CD8-positive, alpha-beta memory T cell (primary cell): ENCODE results near the gene PARP2. TPM values are rescaled to one million over a fixed set of nuclear protein-coding genes. Genes with fewer than 3 reads are reported as not detected.
"Not testable (repeated sequence)": the region's sequence is repeated elsewhere in the genome, so short reads cannot be mapped to it uniquely, and the experiment has no call there.

Experiments used
- CTCF ChIA-PET: fragments of 350-600 bp; sonication (Branson Sonifier 250); formaldehyde crosslinking; loops from one replicate; lab custom pipeline; 2021; ENCODE audit warnings: antibody characterized with exemption; lab: Charles Lee
- POLR2A ChIA-PET: fragments of 350-600 bp; sonication (Branson Sonifier 250); formaldehyde crosslinking; loops from one replicate; lab custom pipeline; 2021; ENCODE audit warnings: antibody characterized with exemption; lab: Charles Lee
- DNase-seq, 5 donors: peaks; one replicate each; pipeline versions ENCODE4 v3.0.0 to v3.0.0-alpha.2; 2020 to 2022; ENCODE audit warnings: mixed read lengths in 1 of 5
- H3K27ac ChIP-seq: one replicate; pipeline ENCODE4 v1.7.0; 2013; ENCODE audit warnings: low read depth, mild to moderate bottlenecking, low read length, moderate library complexity
- H3K27me3 ChIP-seq: 2 replicates; pipeline ENCODE4 v1.7.0; 2013; ENCODE audit warnings: low read length, mild to moderate bottlenecking; ENCODE audit not compliant: insufficient read depth, poor library complexity, severe bottlenecking
- H3K36me3 ChIP-seq: 2 replicates; pipeline ENCODE4 v1.7.0; 2013; ENCODE audit warnings: mild to moderate bottlenecking, low read length, moderate library complexity; ENCODE audit not compliant: insufficient read depth
- H3K4me1 ChIP-seq: 2 replicates; pipeline ENCODE4 v1.7.0; 2013; ENCODE audit warnings: mild to moderate bottlenecking, low read length, moderate library complexity; ENCODE audit not compliant: insufficient read depth
- H3K4me3 ChIP-seq: 2 replicates; pipeline ENCODE4 v1.7.0; 2013; ENCODE audit warnings: mild to moderate bottlenecking, low read length
- H3K9me3 ChIP-seq: 2 replicates; pipeline ENCODE4 v1.7.0; 2013; ENCODE audit warnings: mild to moderate bottlenecking, low read length
- H3K27ac Mint-ChIP-seq, 8 donors: one replicate each; pipeline ENCODE4 v1.8.0; 2020 to 2021; ENCODE audit warnings: mixed read lengths in 8 of 8, mild to moderate bottlenecking in 6 of 8, inconsistent platforms in 3 of 8, moderate library complexity in 3 of 8
- H3K27me3 Mint-ChIP-seq, 2 donors: one replicate each; pipeline ENCODE4 v1.8.0; 2020 to 2021; ENCODE audit warnings: mixed read lengths in 2 of 2, mild to moderate bottlenecking in 1 of 2, moderate library complexity in 1 of 2
- H3K36me3 Mint-ChIP-seq, 3 donors: one replicate each; pipeline ENCODE4 v1.8.0; 2020 to 2021; ENCODE audit warnings: mixed read lengths in 3 of 3, inconsistent platforms in 1 of 3, mild to moderate bottlenecking in 1 of 3
- H3K4me1 Mint-ChIP-seq, 3 donors: one replicate each; pipeline ENCODE4 v1.8.0; 2020 to 2021; ENCODE audit warnings: mixed read lengths in 3 of 3, inconsistent platforms in 1 of 3, mild to moderate bottlenecking in 1 of 3
- H3K4me3 Mint-ChIP-seq, 7 donors: one replicate each; pipeline ENCODE4 v1.8.0; 2020 to 2021; ENCODE audit warnings: mixed read lengths in 7 of 7, mild to moderate bottlenecking in 6 of 7, moderate library complexity in 4 of 7, inconsistent platforms in 2 of 7
- H3K9me3 Mint-ChIP-seq, 5 donors: one replicate each; pipeline ENCODE4 v1.8.0; 2020 to 2022; ENCODE audit warnings: mixed read lengths in 5 of 5, mild to moderate bottlenecking in 3 of 5, moderate library complexity in 2 of 5, inconsistent platforms in 1 of 5
- polyA plus RNA-seq: library from polyadenylated mRNA; unstranded; fragments of 300-500 nt; fragmentation: Illumina TruSeq; gene quantifications from one replicate; pipeline ENCODE4 v1.2.3, GENCODE V29; 2021
- total RNA-seq, 2 experiments: library from RNA; stranded (reverse); gene quantifications; one replicate each; pipeline ENCODE4 v1.2.3, GENCODE V29; 2021

PARP2 gene
- total and polyA plus RNA-seq, 3 experiments from 2014 or later: 13.6 to 41.3 (median 35.0) TPM

DNA sequence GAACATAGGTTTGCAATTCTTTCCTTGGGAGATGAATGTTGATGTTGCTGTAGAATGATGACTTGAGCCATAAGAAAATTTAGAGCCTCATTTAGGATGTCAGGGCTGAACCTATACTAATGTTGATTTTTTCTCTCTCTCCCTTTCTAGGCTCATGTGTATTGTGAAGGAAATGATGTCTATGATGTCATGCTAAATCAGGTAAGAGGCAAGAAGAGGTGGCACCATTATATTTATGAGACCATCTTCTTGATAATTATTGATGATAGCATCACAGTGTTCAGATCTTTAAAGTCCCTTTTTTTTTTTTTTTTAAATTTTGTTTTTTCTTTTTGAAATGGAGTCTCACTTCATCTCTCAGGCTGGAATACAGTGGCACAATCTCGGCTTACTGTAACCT, 3.3 kb downstream of the PARP2 start:
- Histone ChIP-seq H3K27me3 (no peaks in the 10 kb centered on the region), H3K36me3 (peaks cover 6% of the 10 kb centered on the region), H3K9me3 (no peaks in the 10 kb centered on the region), H3K27ac (no peak overlapping the region), H3K4me3 (no peak overlapping the region), H3K4me1 (peaks cover 7% of the 10 kb centered on the region)
- H3K36me3 Mint-ChIP-seq: peaks cover 0 to 47% (median 8%) of the 10 kb centered on the region in 3 donors
- ChIA-PET CTCF (no interaction called here), POLR2A (no interaction called here)
- peaks cover 17 to 27% (median 22%) of the 10 kb centered on the region in 3 donors for H3K4me1 Mint-ChIP-seq
- no peak for DNase-seq
- peak overlapping the region in 1 of 7 donors; percentile 5 for H3K4me3 Mint-ChIP-seq
- H3K27me3 Mint-ChIP-seq: peaks cover 0 to 7% of the 10 kb centered on the region in 2 donors
- peak overlapping the region in 2 of 8 donors; percentile 29 to 51 for H3K27ac Mint-ChIP-seq
- H3K9me3 Mint-ChIP-seq: no peaks in the 10 kb centered on the region

DNA sequence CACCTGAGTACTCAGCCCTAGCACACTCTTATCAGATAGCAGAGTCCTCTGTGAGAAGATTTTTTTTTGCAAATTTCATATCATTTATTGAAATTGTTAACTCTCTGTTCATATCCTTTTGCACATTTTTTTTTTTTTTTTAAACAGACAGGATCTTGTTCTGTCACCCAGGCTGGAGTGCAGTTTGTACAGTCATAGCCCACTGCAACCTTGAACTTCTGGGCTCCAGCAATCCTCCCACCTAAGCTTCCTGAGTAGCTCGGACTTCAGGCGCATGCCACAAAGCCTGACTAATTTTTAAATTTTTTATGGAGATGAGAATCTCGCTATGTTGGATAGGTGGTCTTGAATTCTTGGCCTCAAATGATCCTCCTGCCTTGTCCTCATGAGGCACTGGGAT, 4.3 kb downstream of the PARP2 start:
- peaks cover 0 to 5% of the 10 kb centered on the region in 2 donors for H3K27me3 Mint-ChIP-seq
- H3K27ac Mint-ChIP-seq: no peak overlapping the region
- peaks cover 17 to 27% (median 18%) of the 10 kb centered on the region in 3 donors for H3K4me1 Mint-ChIP-seq
- H3K4me3 ChIP-seq: no peak overlapping the region
- ChIA-PET POLR2A (no interaction called here), CTCF (no interaction called here)
- H3K4me1 ChIP-seq: peaks cover 7% of the 10 kb centered on the region
- H3K27me3 ChIP-seq: no peaks in the 10 kb centered on the region
- H3K27ac ChIP-seq: no peak overlapping the region
- DNase-seq: no peak
- peaks cover 0 to 54% (median 8%) of the 10 kb centered on the region in 3 donors for H3K36me3 Mint-ChIP-seq
- H3K36me3 ChIP-seq: peaks cover 6% of the 10 kb centered on the region
- peak overlapping the region in 1 of 7 donors; percentile 51 for H3K4me3 Mint-ChIP-seq
- no peaks in the 10 kb centered on the region for H3K9me3 Mint-ChIP-seq
- H3K9me3 ChIP-seq: no peaks in the 10 kb centered on the region

DNA sequence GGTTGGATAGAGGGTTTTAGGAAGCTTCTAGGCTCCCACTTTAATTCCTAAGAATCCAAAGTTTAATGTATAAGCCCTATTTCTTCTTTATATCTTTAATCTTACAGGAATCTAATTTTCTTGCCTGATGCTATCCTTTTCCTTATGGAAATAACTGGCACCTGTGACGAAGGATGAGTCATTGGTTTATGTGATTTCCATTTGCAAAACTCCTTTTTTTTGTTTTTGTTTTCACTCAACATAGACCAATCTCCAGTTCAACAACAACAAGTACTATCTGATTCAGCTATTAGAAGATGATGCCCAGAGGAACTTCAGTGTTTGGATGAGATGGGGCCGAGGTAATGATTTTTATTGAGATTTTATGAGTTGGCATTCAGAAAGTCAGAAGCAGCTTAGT, 6.8 kb downstream of the PARP2 start:
- no peak overlapping the region for H3K4me3 Mint-ChIP-seq
- H3K4me1 ChIP-seq: no peaks in the 10 kb centered on the region
- H3K27me3 ChIP-seq: no peaks in the 10 kb centered on the region
- peaks cover 4 to 65% (median 14%) of the 10 kb centered on the region in 3 donors for H3K36me3 Mint-ChIP-seq
- no peak overlapping the region for H3K4me3 ChIP-seq
- H3K9me3 ChIP-seq: no peaks in the 10 kb centered on the region
- no peaks in the 10 kb centered on the region for H3K9me3 Mint-ChIP-seq
- ChIA-PET CTCF (interaction anchor here (1.6 to 1.8 kb wide), 2 partner anchors 23 to 263 kb away, joined by 3 to 5 read pairs; no protein-coding TSS in a partner anchor), POLR2A (no interaction called here)
- peak overlapping the region in 4 of 8 donors; percentile 4 to 62 (median 42) for H3K27ac Mint-ChIP-seq
- H3K27ac ChIP-seq: no peak overlapping the region
- peaks cover 14% of the 10 kb centered on the region for H3K36me3 ChIP-seq
- DNase-seq: no peak
- no peaks in the 10 kb centered on the region for H3K27me3 Mint-ChIP-seq
- peaks cover 4 to 8% (median 4%) of the 10 kb centered on the region in 3 donors for H3K4me1 Mint-ChIP-seq

DNA sequence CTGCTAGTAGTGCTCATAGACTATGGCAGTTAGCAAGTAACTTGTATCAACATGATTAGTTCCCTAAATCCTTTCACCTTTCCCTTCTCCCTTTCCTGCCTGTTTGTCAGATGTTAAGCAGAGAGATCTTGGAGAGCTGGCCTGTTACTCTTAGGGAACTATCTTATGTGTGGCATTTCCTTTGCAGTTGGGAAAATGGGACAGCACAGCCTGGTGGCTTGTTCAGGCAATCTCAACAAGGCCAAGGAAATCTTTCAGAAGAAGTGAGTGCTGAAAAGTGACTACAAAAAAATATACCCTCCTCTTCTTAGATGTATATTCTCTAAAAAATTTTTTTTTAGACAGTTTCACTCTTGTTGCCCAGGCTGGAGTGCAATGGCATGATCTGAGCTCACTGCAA, 7.4 kb downstream of the PARP2 start:
- Mint-ChIP-seq H3K36me3 (peaks cover 4 to 63% (median 11%) of the 10 kb centered on the region in 3 donors), H3K27me3 (no peaks in the 10 kb centered on the region), H3K9me3 (no peaks in the 10 kb centered on the region), H3K4me3 (no peak overlapping the region), H3K4me1 (peaks cover 2 to 4% (median 2%) of the 10 kb centered on the region in 3 donors), H3K27ac (peak overlapping the region in 2 of 8 donors; percentile 54 to 62)
- no peak for DNase-seq
- CTCF ChIA-PET: interaction anchor here (1.6 kb wide), 1 partner anchor 262 kb away, joined by 3 read pairs; no protein-coding TSS in a partner anchor
- Histone ChIP-seq H3K4me1 (no peaks in the 10 kb centered on the region), H3K36me3 (peaks cover 14% of the 10 kb centered on the region), H3K27me3 (no peaks in the 10 kb centered on the region), H3K27ac (no peak overlapping the region), H3K4me3 (no peak overlapping the region), H3K9me3 (no peaks in the 10 kb centered on the region)
- POLR2A ChIA-PET: no interaction called here

DNA sequence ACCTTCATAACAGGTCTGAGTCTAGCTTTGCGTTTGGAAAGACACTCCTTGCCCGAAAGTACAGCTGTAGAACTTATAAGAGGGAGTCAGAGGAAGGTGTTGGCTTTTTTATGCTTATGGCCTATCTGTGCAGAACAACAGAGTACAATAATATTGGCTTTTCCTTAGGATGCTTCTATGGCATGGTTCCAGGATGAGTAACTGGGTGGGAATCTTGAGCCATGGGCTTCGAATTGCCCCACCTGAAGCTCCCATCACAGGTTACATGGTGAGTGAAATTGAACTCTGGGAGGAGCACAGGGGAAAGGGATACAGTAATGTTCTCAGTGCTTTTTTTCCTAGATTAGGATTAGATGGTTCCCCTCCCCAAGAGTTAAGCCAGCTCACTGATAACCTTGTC, 13.0 kb downstream of the PARP2 start:
- ChIA-PET CTCF (interaction anchor here (1.7 to 3.7 kb wide), 2 partner anchors 12 to 253 kb away, joined by 5 to 15 read pairs; partner anchors contain the start of gene PARP2), POLR2A (no interaction called here)
- Mint-ChIP-seq H3K27ac (peak overlapping the region in 2 of 8 donors; percentile 11 to 82), H3K9me3 (no peaks in the 10 kb centered on the region), H3K27me3 (no peaks in the 10 kb centered on the region), H3K4me3 (no peak overlapping the region), H3K36me3 (peaks cover 4 to 73% (median 15%) of the 10 kb centered on the region in 3 donors), H3K4me1 (peaks cover 0 to 11% (median 0%) of the 10 kb centered on the region in 3 donors)
- no peak overlapping the region for H3K27ac ChIP-seq
- no peaks in the 10 kb centered on the region for H3K9me3 ChIP-seq
- H3K36me3 ChIP-seq: peaks cover 18% of the 10 kb centered on the region
- no peaks in the 10 kb centered on the region for H3K4me1 ChIP-seq
- no peaks in the 10 kb centered on the region for H3K27me3 ChIP-seq
- H3K4me3 ChIP-seq: no peak overlapping the region
- no peak for DNase-seq

DNA sequence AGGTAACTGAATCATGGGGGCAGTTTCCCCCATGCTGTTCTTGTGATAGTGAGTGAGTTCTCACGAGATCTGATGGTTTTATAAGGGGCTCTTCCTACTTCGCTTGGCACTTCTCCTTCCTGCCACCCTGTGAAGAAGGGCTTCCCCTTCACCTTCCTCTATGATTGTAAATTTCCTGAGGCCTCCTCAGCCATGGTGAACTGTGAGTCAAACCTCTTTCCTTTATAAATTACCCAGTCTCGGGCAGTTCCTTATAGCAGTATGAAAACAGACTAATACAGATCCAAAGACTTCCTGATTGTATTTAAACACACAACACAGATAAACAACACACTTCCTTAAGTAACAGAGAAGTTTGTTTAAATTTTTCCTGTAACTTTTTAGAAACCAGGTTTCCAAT, 15.0 kb downstream of the PARP2 start:
- H3K9me3 Mint-ChIP-seq, H3K27me3 Mint-ChIP-seq, H3K27me3 ChIP-seq, H3K4me1 ChIP-seq, POLR2A ChIA-PET, CTCF ChIA-PET, H3K4me3 ChIP-seq, H3K4me3 Mint-ChIP-seq, H3K27ac ChIP-seq, DNase-seq, H3K9me3 ChIP-seq: not testable (repeated sequence)
- H3K36me3 Mint-ChIP-seq: peaks cover 4 to 69% (median 15%) of the 10 kb centered on the region in 3 donors
- peaks cover 0 to 11% (median 0%) of the 10 kb centered on the region in 3 donors for H3K4me1 Mint-ChIP-seq
- H3K27ac Mint-ChIP-seq: peak overlapping the region in 7 of 8 donors; percentile 48 to 89 (median 61)
- peaks cover 18% of the 10 kb centered on the region for H3K36me3 ChIP-seq

DNA sequence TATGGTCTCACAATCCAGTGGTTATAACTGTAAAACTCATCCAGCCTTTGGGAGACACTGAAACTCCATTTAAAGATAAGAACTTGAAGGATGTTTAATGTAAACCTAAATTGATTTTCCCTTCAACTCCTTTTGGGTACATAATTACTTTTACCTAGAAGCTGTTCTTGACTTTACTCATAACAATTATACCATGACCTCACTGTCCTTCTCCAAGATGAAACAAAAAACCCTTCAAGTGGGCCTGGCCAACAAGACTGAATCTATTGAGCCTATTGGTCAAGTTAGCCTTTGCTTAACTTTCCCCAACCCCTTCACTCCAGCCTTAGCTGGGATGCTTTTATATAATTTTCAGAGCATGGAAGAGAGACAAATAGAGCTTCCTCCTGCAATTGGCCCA, 22.5 kb downstream of the PARP2 start:
- H3K4me3 Mint-ChIP-seq: no peak overlapping the region
- H3K27ac Mint-ChIP-seq: no peak overlapping the region

DNA sequence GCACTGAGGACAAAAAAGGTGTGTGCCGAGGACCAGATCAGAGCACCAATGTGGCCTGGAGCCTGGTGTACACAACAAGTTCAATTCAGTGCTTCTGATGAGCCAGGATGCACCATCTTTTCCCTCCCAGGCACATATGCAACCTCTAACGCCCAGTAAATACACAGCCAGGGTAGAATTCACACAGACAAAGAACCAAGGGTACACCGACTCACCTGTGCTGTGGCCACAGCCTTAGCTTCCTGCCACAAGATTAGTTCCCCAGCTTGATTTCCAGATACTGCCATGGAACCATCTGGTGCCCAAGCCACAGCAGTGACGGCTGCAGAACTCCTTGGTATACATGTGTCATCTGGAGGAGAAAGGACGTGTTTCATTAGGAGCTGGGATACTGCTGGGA, 29.4 kb downstream of the PARP2 start:
- Histone ChIP-seq H3K9me3 (no peaks in the 10 kb centered on the region), H3K27ac (no peak overlapping the region), H3K4me3 (no peak overlapping the region), H3K36me3 (peaks cover 60% of the 10 kb centered on the region), H3K27me3 (no peaks in the 10 kb centered on the region), H3K4me1 (no peaks in the 10 kb centered on the region)
- CTCF ChIA-PET: no interaction called here
- H3K4me3 Mint-ChIP-seq: no peak overlapping the region
- peaks cover 0 to 2% (median 0%) of the 10 kb centered on the region in 3 donors for H3K4me1 Mint-ChIP-seq
- H3K27ac Mint-ChIP-seq: peak overlapping the region in 3 of 8 donors; percentile 33 to 51 (median 34)
- H3K36me3 Mint-ChIP-seq: peaks cover 20 to 93% (median 37%) of the 10 kb centered on the region in 3 donors
- no peak for DNase-seq
- H3K27me3 Mint-ChIP-seq: no peaks in the 10 kb centered on the region
- POLR2A ChIA-PET: no interaction called here
- no peaks in the 10 kb centered on the region for H3K9me3 Mint-ChIP-seq

More for the DNA sequence above, 22.5 kb downstream of the PARP2 start:
- peaks cover 8 to 68% (median 18%) of the 10 kb centered on the region in 3 donors for H3K36me3 Mint-ChIP-seq
- H3K27me3 Mint-ChIP-seq: no peaks in the 10 kb centered on the region
- Histone ChIP-seq H3K27ac (no peak overlapping the region), H3K4me3 (no peak overlapping the region), H3K36me3 (peaks cover 23% of the 10 kb centered on the region), H3K27me3 (no peaks in the 10 kb centered on the region), H3K9me3 (no peaks in the 10 kb centered on the region), H3K4me1 (no peaks in the 10 kb centered on the region)
- H3K4me1 Mint-ChIP-seq: peaks cover 0 to 2% (median 0%) of the 10 kb centered on the region in 3 donors
- DNase-seq: no peak
- H3K9me3 Mint-ChIP-seq: no peaks in the 10 kb centered on the region
- ChIA-PET POLR2A (no interaction called here), CTCF (no interaction called here)
